HEK293 (cell line): Measurements from ENCODE around the gene GET3.

Experiments
- CTCF ChIP-seq: fragments of 450-650 bp; formaldehyde crosslinking; IDR thresholded peaks from 2 replicates; pipeline ENCODE4 v1.5.1; 2016; ENCODE audit warnings: missing biosample characterization, missing genetic modification characterization
- KLF16 ChIP-seq: fragments of 450-650 bp; formaldehyde crosslinking; IDR thresholded peaks from 2 replicates; pipeline ENCODE4 v1.5.1; 2017; ENCODE audit warnings: missing biosample characterization, missing genetic modification characterization
- KLF9 ChIP-seq: fragments of 450-650 bp; formaldehyde crosslinking; IDR thresholded peaks from 2 replicates; pipeline ENCODE4 v1.5.1; 2016; ENCODE audit warnings: missing biosample characterization, missing genetic modification characterization, low read depth
- SETDB1 ChIP-seq: IDR thresholded peaks from one replicate; pipeline ENCODE4 v1.6.1; 2017; ENCODE audit warnings: mild to moderate bottlenecking, low read length, moderate library complexity, mixed read lengths; ENCODE audit not compliant: insufficient read length
- YY1 ChIP-seq: fragments of 450-650 bp; formaldehyde crosslinking; IDR thresholded peaks from 2 replicates; pipeline ENCODE4 v1.5.1; 2018; ENCODE audit warnings: missing biosample characterization, missing genetic modification characterization
- ZBTB21 ChIP-seq: fragments of 450-650 bp; formaldehyde crosslinking; IDR thresholded peaks from 2 replicates; pipeline ENCODE4 v1.5.1; 2017; ENCODE audit warnings: missing biosample characterization, missing genetic modification characterization
- ZBTB44 ChIP-seq: fragments of 450-650 bp; IDR thresholded peaks from 2 replicates; pipeline ENCODE4 v1.5.1; 2018; ENCODE audit warnings: missing biosample characterization, mild to moderate bottlenecking, missing genetic modification characterization
- ZBTB7A ChIP-seq: fragments of 450-650 bp; formaldehyde crosslinking; IDR thresholded peaks from 2 replicates; pipeline ENCODE4 v1.5.1; 2016; ENCODE audit warnings: low read depth, missing biosample characterization, missing genetic modification characterization
- ZNF211 ChIP-seq: fragments of 450-650 bp; formaldehyde crosslinking; IDR thresholded peaks from 2 replicates; pipeline ENCODE4 v1.5.1; 2016; ENCODE audit warnings: low read depth, missing biosample characterization, missing genetic modification characterization
- ZNF23 ChIP-seq: fragments of 450-650 bp; formaldehyde crosslinking; IDR thresholded peaks from 2 replicates; pipeline ENCODE4 v1.5.1; 2016; ENCODE audit warnings: missing biosample characterization, missing genetic modification characterization, borderline replicate concordance
- ZNF26 ChIP-seq: fragments of 450-650 bp; formaldehyde crosslinking; IDR thresholded peaks from 2 replicates; pipeline ENCODE4 v1.5.1; 2016; ENCODE audit warnings: missing biosample characterization, missing genetic modification characterization
- ZNF366 ChIP-seq: fragments of 450-650 bp; formaldehyde crosslinking; conservative IDR thresholded peaks from 2 replicates; pipeline ENCODE4 v1.5.1; 2016; ENCODE audit warnings: missing biosample characterization, missing genetic modification characterization
- ZNF423 ChIP-seq: fragments of 450-650 bp; formaldehyde crosslinking; IDR thresholded peaks from 2 replicates; pipeline ENCODE4 v1.5.1; 2016; ENCODE audit warnings: missing biosample characterization, missing genetic modification characterization

GRCh38 chr19:12750851-12751250 is 13.6 kb downstream of the GET3 start:
- TF ChIP-seq CTCF (tag by site-specific recombination), result no peak
- no peak for TF ChIP-seq SETDB1
- no peak for TF ChIP-seq ZBTB21 (tag by site-specific recombination)
- TF ChIP-seq ZBTB7A (tag by site-specific recombination), result no peak
- no peak for TF ChIP-seq ZNF26 (tag by site-specific recombination)
- TF ChIP-seq ZBTB44 (tag by site-specific recombination), result no peak
- TF ChIP-seq YY1 (tag by site-specific recombination), result no peak
- TF ChIP-seq ZNF23 (tag by site-specific recombination), result no peak
- no peak for TF ChIP-seq ZNF211 (tag by site-specific recombination)
- no peak for TF ChIP-seq ZNF423 (tag by site-specific recombination)
- no peak for TF ChIP-seq KLF16 (tag by site-specific recombination)
- no peak for TF ChIP-seq ZNF366 (tag by site-specific recombination)
- TF ChIP-seq KLF9 (tag by site-specific recombination), result no peak
